K562 (cell line): Measurements from ENCODE around the gene LRMDA.

Source experiments
- CBX5 ChIP-seq: IDR thresholded peaks from 2 replicates; pipeline ENCODE4 v1.6.1; 2014; ENCODE audit warnings: low read depth, borderline replicate concordance
- CTCF ChIP-seq, 3 experiments: IDR thresholded peaks in 2 of 3; conservative IDR thresholded peaks in 1 of 3; 2 replicates each; pipeline ENCODE4 v1.5.1; 2011 to 2012; ENCODE audit warnings: low read length in 3 of 3, mild to moderate bottlenecking in 3 of 3, control low read depth in 2 of 3, improper control_type of control experiment in 1 of 3, inconsistent platforms in 1 of 3, low read depth in 1 of 3, mixed read lengths in 1 of 3, moderate library complexity in 1 of 3; ENCODE audit not compliant: insufficient read depth in 2 of 3
- MAZ ChIP-seq, 2 experiments: fragments of 450-650 bp in 1 of 2; sonication (generic) in 1 of 2; formaldehyde crosslinking; IDR thresholded peaks in 1 of 2; conservative IDR thresholded peaks in 1 of 2; 2 replicates each; pipeline versions ENCODE4 v1.4.0 to v1.5.0; 2020; ENCODE audit warnings: mild to moderate bottlenecking in 1 of 2, missing genetic modification reagents in 1 of 2

- TF ChIP-seq MAZ (CRISPR knock-in tag; conservative IDR thresholded peaks at IDR 0.05 in 1 of 2, IDR thresholded peaks at IDR 0.05 in 1 of 2) = no peak
- TF ChIP-seq CTCF (IDR thresholded peaks at IDR 0.05 in 2 of 3, conservative IDR thresholded peaks at IDR 0.05 in 1 of 3; ENCODE audit: insufficient read depth in 2 of 3, low read depth in 1 of 3, low read length in 3 of 3) = no peak
- no peak for TF ChIP-seq CBX5
Observed at GRCh38 chr10:76302481-76302880, 871.1 kb downstream of the LRMDA start.
